Spleen (tissue), 11 donors: ENCODE data around the gene SLC35G6. TPM values are rescaled to one million over a fixed set of nuclear protein-coding genes. Genes with fewer than 3 reads are reported as not detected.
A peak's percentile ranks its signal among the peaks of the same experiment; 100 is the strongest.

Source experiments
- DNase-seq: peaks from one replicate; pipeline ENCODE4 v3.0.0-alpha.2; 2020
- H3K27ac ChIP-seq, 8 donors: fragments of 200-600 bp; sonication (generic) in 7 of 8; 1 replicate in 4 of 8; 2 replicates in 4 of 8; pipeline versions ENCODE4 v1.5.0 to v1.8.0; 2016 to 2021; ENCODE audit warnings: inconsistent platforms in 4 of 8, mild to moderate bottlenecking in 4 of 8, moderate library complexity in 1 of 8
- H3K27me3 ChIP-seq, 7 donors: fragments of 200-600 bp; sonication (generic) in 6 of 7; replicated peaks in 1 of 7; 1 replicate in 4 of 7; 2 replicates in 3 of 7; pipeline versions ENCODE4 v1.5.0 to v1.8.0; 2016 to 2021; ENCODE audit warnings: inconsistent platforms in 3 of 7, mild to moderate bottlenecking in 1 of 7
- H3K36me3 ChIP-seq, 6 donors: fragments of 200-600 bp; sonication (generic) in 5 of 6; 1 replicate in 4 of 6; 2 replicates in 2 of 6; pipeline versions ENCODE4 v1.5.0 to v1.8.0; 2016 to 2021; ENCODE audit warnings: inconsistent platforms in 2 of 6
- H3K4me1 ChIP-seq, 6 donors: fragments of 200-600 bp; sonication (generic) in 5 of 6; 1 replicate in 3 of 6; 2 replicates in 3 of 6; pipeline versions ENCODE4 v1.5.0 to v1.8.0; 2016 to 2021; ENCODE audit warnings: inconsistent platforms in 3 of 6
- H3K4me3 ChIP-seq, 8 donors: fragments of 200-600 bp; sonication (generic) in 7 of 8; 1 replicate in 4 of 8; 2 replicates in 4 of 8; pipeline versions ENCODE4 v1.5.0 to v1.8.0; 2016 to 2021; ENCODE audit warnings: inconsistent platforms in 4 of 8, mild to moderate bottlenecking in 4 of 8, moderate library complexity in 2 of 8
- H3K9me3 ChIP-seq, 8 donors: fragments of 200-600 bp; sonication (generic) in 7 of 8; 1 replicate in 4 of 8; 2 replicates in 4 of 8; pipeline versions ENCODE4 v1.5.0 to v1.8.0; 2016 to 2021; ENCODE audit warnings: inconsistent platforms in 4 of 8
- CTCF ChIP-seq, 11 experiments: fragments of 200-600 bp in 7 of 11; fragments of 450-650 bp in 4 of 11; sonication (generic) in 4 of 11; IDR thresholded peaks in 8 of 11; conservative IDR thresholded peaks in 3 of 11; 1 replicate in 7 of 11; 2 replicates in 4 of 11; pipeline versions ENCODE4 v1.4.0 to v1.8.0; 2016 to 2021; ENCODE audit warnings: antibody characterized with exemption in 11 of 11, inconsistent platforms in 4 of 11, mild to moderate bottlenecking in 1 of 11
- POLR2A ChIP-seq, 3 donors: fragments of 450-650 bp; IDR thresholded peaks; one replicate each; pipeline ENCODE4 v1.5.1; 2017; ENCODE audit warnings: antibody characterized with exemption in 3 of 3, mild to moderate bottlenecking in 1 of 3
- POLR2AphosphoS5 ChIP-seq, 3 donors: sonication (generic); formaldehyde crosslinking; IDR thresholded peaks; one replicate each; pipeline ENCODE4 v1.5.1; 2017; ENCODE audit warnings: antibody characterized with exemption in 3 of 3
- WGBS, 5 donors: extraction: QIAGEN DNeasy Blood & Tissue Kit in 3 of 5; methylation state at CpG; one replicate each; pipeline versions ENCODE4 v1.1.5 to v1.1.7; 2013 to 2018; 5-methylcytosine and 5-hydroxymethylcytosine counted together
- intact Hi-C: fragments of 100-400 bp; cut with DNase I; formaldehyde crosslinking; loops from one replicate; pipeline ENCODE4 v1.15.0; 2023; ENCODE audit warnings: low total_unique reads
- polyA plus RNA-seq, 3 donors: library from polyadenylated mRNA; stranded (reverse); fragments of 200-250 nt; gene quantifications; one replicate each; pipeline ENCODE4 v1.2.1, GENCODE V29; 2013
- total RNA-seq, 7 donors: library from RNA; depleted of rRNA in 3 of 7; stranded (reverse); fragments of >200 nt in 3 of 7; fragmentation: NEBNext Ultra II Directional in 4 of 7; extraction: Animal tissue kit (Norgen Biotek cat#: 25700) in 4 of 7; gene quantifications; one replicate each; pipeline versions ENCODE4 v1.1.0 to v1.2.1, GENCODE V29; 2016 to 2021
- donor health status: healthy with polysubstance abuse.
- donor health status: DM: no; HTN: no; CAD: no; lungs with moderate emphysema.
- donor health status: DM: no; HTN: no; CAD: no.
- donor health status: Bipolar disorder and iron deficiency.
- donor health status: healthy.
- donor health status: DM: no; HTN: no; CAD: no.
- donor health status: DM: yes; HTN: yes; CAD: no.

The SLC35G6 gene
- total and polyA plus RNA-seq, 10 donors: 0.13 TPM; not detected in 9

- peaks cover 8 to 88% (median 72%) of the 10 kb centered on the region in 6 donors for H3K36me3 ChIP-seq
- WGBS, 5 donors: 84 to 96% (median 91%) methylated on average over 11 to 15 of the region's 15 CpGs
- intact Hi-C loops: loop anchor here (10.0 kb wide), 1 partner anchor 157 kb away; the partner anchor contains the start of genes KCTD11 and TMEM95
These were observed 30.9 kb downstream of the SLC35G6 start for GRCh38 chr17:7512105-7512504.

GRCh38 chr17:7512824-7513540, 31.7 kb downstream of the SLC35G6 start:
- Histone ChIP-seq H3K4me3 (no peak overlapping the region), H3K9me3 (no peaks in the 10 kb centered on the region), H3K4me1 (peaks cover 0 to 21% (median 8%) of the 10 kb centered on the region in 6 donors), H3K36me3 (peaks cover 8 to 79% (median 64%) of the 10 kb centered on the region in 6 donors), H3K27ac (no peak overlapping the region), H3K27me3 (no peaks in the 10 kb centered on the region)
- intact Hi-C loops: loop anchor here (10.0 kb wide), 1 partner anchor 158 kb away; the partner anchor contains the start of genes KCTD11 and TMEM95
- DNase-seq: no peak
- TF ChIP-seq POLR2A (IDR thresholded peaks at IDR 0.05) (no peak), POLR2AphosphoS5 (IDR thresholded peaks at IDR 0.05) (no peak), CTCF (IDR thresholded peaks at IDR 0.05 in 8 of 11, conservative IDR thresholded peaks at IDR 0.05 in 3 of 11) (no peak)
- 80 to 88% (median 82%) methylated on average over 20 of the region's 20 CpGs for WGBS, 5 donors

More at GRCh38 chr17:7512105-7512504, 30.9 kb downstream of the SLC35G6 start:
- peaks cover 0 to 21% (median 8%) of the 10 kb centered on the region in 6 donors for H3K4me1 ChIP-seq
- no peak overlapping the region for H3K4me3 ChIP-seq
- TF ChIP-seq POLR2AphosphoS5 (IDR thresholded peaks at IDR 0.05): no peak
- TF ChIP-seq CTCF (IDR thresholded peaks at IDR 0.05 in 8 of 11, conservative IDR thresholded peaks at IDR 0.05 in 3 of 11): no peak
- TF ChIP-seq POLR2A (IDR thresholded peaks at IDR 0.05): no peak
- H3K27me3 ChIP-seq: no peaks in the 10 kb centered on the region
- H3K9me3 ChIP-seq: no peaks in the 10 kb centered on the region
- DNase-seq: no peak
- H3K27ac ChIP-seq: no peak overlapping the region

GRCh38 chr17:7513850-7514419, 32.7 kb downstream of the SLC35G6 start:
- no peak for DNase-seq
- Histone ChIP-seq H3K4me1 (peaks cover 0 to 21% (median 8%) of the 10 kb centered on the region in 6 donors), H3K27ac (peak overlapping the region in 1 of 8 donors; percentile 57), H3K4me3 (no peak overlapping the region), H3K36me3 (peaks cover 4 to 69% (median 54%) of the 10 kb centered on the region in 6 donors), H3K9me3 (no peaks in the 10 kb centered on the region), H3K27me3 (no peaks in the 10 kb centered on the region)
- peak in 1 of 3 donors; percentile 36 for TF ChIP-seq POLR2AphosphoS5 (IDR thresholded peaks at IDR 0.05)
- no peak for TF ChIP-seq POLR2A (IDR thresholded peaks at IDR 0.05)
- 71 to 85% (median 79%) methylated on average over 17 of the region's 17 CpGs for WGBS, 5 donors
- intact Hi-C loops: loop anchor here (10.0 kb wide), 1 partner anchor 159 kb away; the partner anchor contains the start of genes KCTD11 and TMEM95

GRCh38 chr17:7515911-7516610, 34.8 kb downstream of the SLC35G6 start:
- 83 to 90% (median 85%) methylated on average over 13 of the region's 13 CpGs for WGBS, 5 donors
- H3K4me3 ChIP-seq: no peak overlapping the region
- H3K36me3 ChIP-seq: peaks cover 0 to 48% (median 33%) of the 10 kb centered on the region in 6 donors
- H3K27me3 ChIP-seq: no peaks in the 10 kb centered on the region
- no peaks in the 10 kb centered on the region for H3K9me3 ChIP-seq
- H3K27ac ChIP-seq: peak overlapping the region in 3 of 8 donors; percentile 27 to 56 (median 28)
- intact Hi-C loops: loop anchor here (5.0 to 10.0 kb wide), 2 partner anchors 46 to 161 kb away; partner anchors contain the start of genes KCTD11, SENP3 and TMEM95
- peaks cover 0 to 21% (median 8%) of the 10 kb centered on the region in 6 donors for H3K4me1 ChIP-seq
- no peak for DNase-seq
- no peak for TF ChIP-seq CTCF (IDR thresholded peaks at IDR 0.05 in 8 of 11, conservative IDR thresholded peaks at IDR 0.05 in 3 of 11)
- TF ChIP-seq POLR2AphosphoS5 (IDR thresholded peaks at IDR 0.05): no peak
- no peak for TF ChIP-seq POLR2A (IDR thresholded peaks at IDR 0.05)
